ENCODE results near the gene OR10H1.
"Not testable (repeated sequence)": the region's sequence is repeated elsewhere in the genome, so short reads cannot be mapped to it uniquely, and the experiment has no call there.

OR10H1 gene

DNA sequence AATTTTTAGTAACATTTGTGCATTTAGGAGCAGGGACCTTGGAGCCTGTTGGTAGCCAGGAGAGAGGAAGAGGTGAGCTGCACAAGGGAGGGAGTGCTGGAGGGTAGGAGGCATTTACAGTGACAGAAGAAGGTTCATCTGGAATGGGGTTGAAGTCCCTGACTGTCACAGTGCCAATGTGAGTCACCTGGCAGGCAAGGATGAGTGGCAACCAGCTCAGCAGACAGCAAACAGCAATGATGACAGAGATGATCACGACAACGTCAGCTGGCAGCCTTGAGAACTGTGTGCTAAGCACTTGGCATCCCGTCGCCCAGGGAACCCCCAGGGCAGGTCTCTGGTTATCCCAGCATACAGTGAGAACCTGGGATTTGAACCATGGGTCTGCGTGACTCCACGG, 25.4 kb downstream of the OR10H1 start:
- H3K4me3 ChIP-seq: no peak overlapping the region
- DNase-seq (ENCODE audit: low spot score): no peak
- TF ChIP-seq CTCF (IDR thresholded peaks at IDR 0.05): no peak
- no peak overlapping the region for H3K27ac ChIP-seq

DNA sequence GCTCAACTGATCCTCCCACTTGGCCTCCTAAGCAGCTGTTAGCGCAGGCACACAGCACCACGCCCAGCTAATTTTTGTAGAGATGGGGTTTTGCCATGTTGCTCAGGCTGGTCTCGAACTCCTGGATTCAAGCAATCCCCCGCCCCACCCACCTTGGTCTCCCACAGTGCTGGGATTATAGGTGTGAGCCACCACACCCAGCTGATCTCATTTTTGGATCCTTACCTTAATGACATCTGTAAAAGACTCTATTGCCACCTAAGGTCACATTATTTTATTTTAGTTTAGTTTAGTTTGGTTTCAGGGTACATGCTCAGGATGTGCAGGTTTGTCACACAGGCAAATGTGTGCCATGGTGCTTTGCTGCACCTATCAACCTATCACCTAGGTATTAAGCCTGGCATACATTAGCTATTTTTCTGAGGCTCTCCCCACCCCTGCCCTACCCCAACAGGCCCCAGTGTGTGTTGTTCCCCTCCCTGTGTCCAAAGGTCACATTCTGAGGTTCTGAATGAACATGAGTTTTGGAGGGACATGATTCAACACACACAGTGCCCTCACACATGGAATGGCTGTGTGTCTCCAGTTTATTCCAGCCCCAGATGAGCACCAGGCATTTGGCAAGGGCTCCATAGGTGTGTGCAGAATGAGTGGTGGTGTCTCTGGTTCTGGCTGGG, 26.7 kb downstream of the OR10H1 start:
- Histone ChIP-seq H3K27ac (no peak overlapping the region), H3K4me3 (no peak overlapping the region)
- no peak for TF ChIP-seq CTCF (IDR thresholded peaks at IDR 0.05)
- no peak for DNase-seq (ENCODE audit: low spot score)

DNA sequence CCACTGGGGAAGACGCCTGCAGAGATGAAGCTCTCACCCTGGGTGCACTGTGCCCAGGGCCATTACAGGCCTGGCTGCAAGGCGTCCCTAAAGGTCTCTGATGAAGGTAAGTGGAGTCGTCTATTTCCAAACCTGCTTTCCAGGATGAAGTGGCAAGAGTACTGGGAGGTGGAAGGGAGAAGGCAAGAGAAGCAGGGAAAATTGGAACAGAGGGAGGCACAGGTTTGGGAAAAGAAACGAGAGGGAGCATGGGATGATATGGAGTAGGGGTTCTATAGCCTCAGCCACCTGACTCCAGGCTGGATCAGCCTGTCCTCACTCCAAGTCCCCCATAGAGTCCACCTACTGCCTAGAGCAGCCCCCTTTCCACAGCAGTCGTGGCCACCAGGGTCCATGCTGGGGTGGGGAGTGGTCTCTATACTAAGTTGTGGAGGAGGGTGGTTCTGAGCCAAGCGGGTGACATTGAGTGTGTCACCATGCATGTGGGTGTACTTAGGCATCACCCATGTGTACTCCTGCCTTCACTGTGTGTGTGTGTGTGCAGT, 27.8 kb downstream of the OR10H1 start, which contains the start of gene OR10H5:
Gene OR10H5 (plus strand): TSS at position 51 of the 545 bp plus-strand sequence. CDS start 6,388 bp downstream, outside the sequence.
- peak; percentile 17 for DNase-seq (ENCODE audit: low spot score)
- TF ChIP-seq CTCF (IDR thresholded peaks at IDR 0.05): no peak
- Histone ChIP-seq H3K27ac (no peak within 1 kb of the TSS), H3K4me3 (no peak within 1 kb of the TSS)

GRCh38 chr19:15782896-15783295, 32.6 kb downstream of the OR10H1 start:
- DNase-seq (ENCODE audit: low spot score); H3K4me3 ChIP-seq; H3K27ac ChIP-seq: not testable (repeated sequence)

- DNase-seq (ENCODE audit: low spot score): no peak
- Histone ChIP-seq H3K27ac (no peak overlapping the region), H3K4me3 (no peak overlapping the region)
- TF ChIP-seq CTCF (IDR thresholded peaks at IDR 0.05): no peak
These were observed 33.3 kb downstream of the OR10H1 start for GRCh38 chr19:15782211-15782610.

GRCh38 chr19:15781661-15782060, 33.8 kb downstream of the OR10H1 start:
- no peak for DNase-seq (ENCODE audit: low spot score)
- Histone ChIP-seq H3K4me3 (no peak overlapping the region), H3K27ac (no peak overlapping the region)
- TF ChIP-seq CTCF (IDR thresholded peaks at IDR 0.05): no peak

- no peak overlapping the region for H3K4me3 ChIP-seq
- no peak for TF ChIP-seq CTCF (IDR thresholded peaks at IDR 0.05)
- no peak for DNase-seq (ENCODE audit: low spot score)
- H3K27ac ChIP-seq: peak overlapping the region; percentile 34 to 87
These were observed 34.6 kb downstream of the OR10H1 start for GRCh38 chr19:15780610-15781418.

All from coronary artery (tissue), 2 donors.